ENCODE measurements around the gene PLD4.

Gene PLD4

GRCh38 chr14:104955396-104955770, 30.7 kb downstream of the PLD4 start:
- DNase-seq (ENCODE audit: low read depth in 2 of 2) = no peak

GRCh38 chr14:104956290-104956890, 31.7 kb downstream of the PLD4 start:
- no peak for DNase-seq (ENCODE audit: low read depth in 2 of 2)

- no peak for DNase-seq (ENCODE audit: low read depth in 2 of 2)
Measured at GRCh38 chr14:104957146-104958113, 32.8 kb downstream of the PLD4 start.

- no peak for DNase-seq (ENCODE audit: low read depth in 2 of 2)
Measured at GRCh38 chr14:104964546-104964945, 39.9 kb downstream of the PLD4 start.

- DNase-seq (ENCODE audit: low read depth in 2 of 2) = no peak
Measured at GRCh38 chr14:104965561-104966231, 41.0 kb downstream of the PLD4 start.

- DNase-seq (ENCODE audit: low read depth in 2 of 2) = no peak
Measured at GRCh38 chr14:104966261-104966865, 41.7 kb downstream of the PLD4 start.

GRCh38 chr14:104966981-104967385, 42.3 kb downstream of the PLD4 start:
- no peak for DNase-seq (ENCODE audit: low read depth in 2 of 2)

GRCh38 chr14:104967386-104968152, 42.9 kb downstream of the PLD4 start:
- DNase-seq (ENCODE audit: low read depth in 2 of 2) = no peak

- DNase-seq (ENCODE audit: low read depth in 2 of 2) = peak in 1 of 2 experiments; percentile 27
Measured at GRCh38 chr14:104968153-104968527, 43.5 kb downstream of the PLD4 start.

GRCh38 chr14:104968541-104969401, 44.1 kb downstream of the PLD4 start:
- no peak for DNase-seq (ENCODE audit: low read depth in 2 of 2)

- no peak for DNase-seq (ENCODE audit: low read depth in 2 of 2)
Measured at GRCh38 chr14:104969741-104970230, 45.1 kb downstream of the PLD4 start.

- DNase-seq (ENCODE audit: low read depth in 2 of 2) = peak; percentile 44 to 49
Measured at GRCh38 chr14:104970231-104971068, 45.8 kb downstream of the PLD4 start.

GRCh38 chr14:104971447-104972240, 47.0 kb downstream of the PLD4 start:
- DNase-seq (ENCODE audit: low read depth in 2 of 2) = no peak

GRCh38 chr14:104972301-104973134, 47.8 kb downstream of the PLD4 start:
- DNase-seq (ENCODE audit: low read depth in 2 of 2) = no peak

GRCh38 chr14:104973135-104973384, 48.4 kb downstream of the PLD4 start:
- peak; percentile 81 to 83 for DNase-seq (ENCODE audit: low read depth in 2 of 2)

- peak in 1 of 2 experiments; percentile 28 for DNase-seq (ENCODE audit: low read depth in 2 of 2)
Measured at GRCh38 chr14:104973385-104974145, 48.9 kb downstream of the PLD4 start.

GRCh38 chr14:104974146-104974541, 49.5 kb downstream of the PLD4 start:
- no peak for DNase-seq (ENCODE audit: low read depth in 2 of 2)
